GM19324 (cell line): ENCODE results near the gene CPM.
"Not testable (repeated sequence)": the region's sequence is repeated elsewhere in the genome, so short reads cannot be mapped to it uniquely, and the experiment has no call there.

Experiments used
- ATAC-seq: cut with Tn5 transposase; IDR thresholded peaks from one replicate; pipeline ENCODE4 v1.9.1; 2021; ENCODE audit warnings: mild to moderate bottlenecking, moderate library complexity; ENCODE audit not compliant: unreplicated experiment, low FRiP score

Gene CPM

GRCh38 chr12:68811573-68811972, 121.4 kb downstream of the CPM start:
- ATAC-seq, result not testable (repeated sequence)

GRCh38 chr12:68810027-68810389, 123.0 kb downstream of the CPM start:
- ATAC-seq, result not testable (repeated sequence)

GRCh38 chr12:68809190-68810026, 123.6 kb downstream of the CPM start:
- no peak for ATAC-seq

- ATAC-seq, result peak; percentile 58
These were observed 124.4 kb downstream of the CPM start for GRCh38 chr12:68808388-68809189.

- ATAC-seq, result peak; percentile 85
These were observed 125.2 kb downstream of the CPM start, which contains the start of gene MDM2 for GRCh38 chr12:68807576-68808387. MDM2 (plus strand) TSS chr12:68808177; CDS start chr12:68808478, 301 bp downstream.

- not testable (repeated sequence) for ATAC-seq
These were observed 125.7 kb downstream of the CPM start for GRCh38 chr12:68807274-68807575.

GRCh38 chr12:68806488-68807237, 126.3 kb downstream of the CPM start:
- no peak for ATAC-seq

- no peak for ATAC-seq
These were observed 127.3 kb downstream of the CPM start for GRCh38 chr12:68805592-68806120.

- no peak for ATAC-seq
These were observed 128.0 kb downstream of the CPM start for GRCh38 chr12:68804657-68805591.

GRCh38 chr12:68803948-68804656, 128.9 kb downstream of the CPM start:
- no peak for ATAC-seq

GRCh38 chr12:68802911-68803651, 129.9 kb downstream of the CPM start:
- ATAC-seq, result not testable (repeated sequence)

GRCh38 chr12:68802372-68802745, 130.6 kb downstream of the CPM start:
- not testable (repeated sequence) for ATAC-seq
